22Rv1 (cell line): ENCODE data around the gene GNAL.

ENCODE experiments used
- CTCF ChIP-seq: fragments of 450-650 bp; IDR thresholded peaks from 2 replicates; pipeline ENCODE4 v1.5.1; 2017; ENCODE audit warnings: mild to moderate bottlenecking
- ZFX ChIP-seq: fragments of 450-650 bp; IDR thresholded peaks from 2 replicates; pipeline ENCODE4 v1.6.1; 2017; ENCODE audit warnings: antibody characterized with exemption, borderline replicate concordance

GRCh38 chr18:11789716-11790510 lies 100.8 kb downstream of the GNAL start:
- no peak for TF ChIP-seq CTCF
- TF ChIP-seq ZFX = no peak
